Activated naive CD4-positive, alpha-beta T cell (primary cell): ENCODE data around the gene RAB5B.
A peak's percentile ranks its signal among the peaks of the same experiment; 100 is the strongest.
"Not testable (repeated sequence)": the region's sequence is repeated elsewhere in the genome, so short reads cannot be mapped to it uniquely, and the experiment has no call there.

ENCODE experiments used
- DNase-seq, 4 experiments: peaks; one replicate each; lab custom pipeline; 2025; lab: John Stamatoyannopoulos, UW

The RAB5B gene

DNA sequence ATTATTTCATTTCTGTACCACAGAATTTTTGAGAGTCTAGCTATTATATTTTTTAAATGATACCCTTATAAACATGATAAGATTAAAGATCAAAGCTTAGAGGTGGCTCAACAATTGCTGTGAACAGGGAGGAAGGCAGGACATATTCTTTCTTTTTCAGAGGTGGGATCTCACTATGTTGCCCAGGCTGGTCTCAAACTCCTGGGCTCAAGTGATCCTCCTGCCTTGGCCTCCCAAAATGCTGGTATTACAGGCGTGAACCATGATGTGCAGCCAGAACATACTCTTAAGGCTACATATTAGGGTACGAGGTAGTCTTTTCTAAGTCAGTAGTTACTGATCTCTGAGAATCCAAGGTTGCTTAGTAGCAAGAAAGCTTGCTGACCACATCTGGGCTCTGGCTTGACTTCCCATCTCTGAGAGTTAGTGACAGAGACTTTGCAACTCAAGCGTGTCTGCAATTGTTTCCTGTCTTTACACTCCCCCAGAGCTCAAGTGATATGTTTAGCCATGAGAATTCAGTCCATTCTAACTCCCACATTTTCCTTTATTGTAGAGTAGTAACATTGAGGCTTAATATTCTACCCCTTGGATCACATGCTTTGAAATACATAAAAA lies 8.6 kb downstream of the RAB5B start:
- DNase-seq, result no peak

DNA sequence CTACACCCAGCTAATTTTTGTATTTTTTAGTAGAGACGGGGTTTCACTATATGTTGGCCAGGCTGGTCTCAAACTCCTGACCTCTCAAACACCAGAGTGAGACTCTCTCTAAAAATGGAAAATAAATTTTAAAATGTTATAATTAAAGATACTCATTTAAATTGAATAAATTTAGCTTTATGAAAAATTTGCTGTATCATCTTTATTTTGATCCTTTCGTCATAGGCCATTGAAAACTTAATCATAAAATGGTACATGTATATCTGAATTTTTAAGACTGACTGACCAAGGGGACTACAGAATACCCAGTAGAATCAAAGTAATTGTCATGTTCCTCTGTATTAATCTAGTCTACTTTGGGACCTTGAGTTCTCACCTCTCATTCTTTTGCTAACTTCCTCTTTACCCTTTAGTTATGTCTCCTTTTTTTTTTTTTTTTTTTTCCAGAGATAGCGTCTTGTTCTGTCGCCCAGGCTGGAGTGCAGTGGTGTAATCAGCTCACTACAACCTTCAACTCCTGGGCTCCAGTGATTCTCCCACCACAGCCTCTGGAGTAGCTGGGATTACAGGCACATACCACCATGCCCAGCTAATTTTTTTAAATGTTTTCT lies 9.5 kb downstream of the RAB5B start:
- DNase-seq, result no peak

- DNase-seq, result no peak
These were observed 11.0 kb downstream of the RAB5B start for GRCh38 chr12:55984861-55985260.

DNA sequence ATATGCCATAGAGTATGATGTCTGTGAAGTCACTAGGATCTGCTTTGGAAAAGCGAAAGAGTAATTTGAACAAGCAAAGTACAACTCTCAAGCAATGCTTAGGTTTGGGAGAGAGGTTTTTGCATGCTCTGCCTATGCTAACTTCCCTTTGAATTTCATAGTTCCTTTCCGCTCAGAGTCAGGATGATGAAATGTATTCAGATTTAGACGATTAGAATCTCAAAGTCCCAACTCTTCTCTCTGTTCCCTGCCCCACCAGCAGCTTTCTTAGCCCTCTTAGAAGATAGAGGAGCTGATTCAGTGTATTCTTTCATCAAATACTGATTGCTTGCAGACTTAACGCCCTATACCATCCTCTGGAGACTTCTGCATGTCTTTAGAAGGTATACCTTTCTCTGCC lies 11.5 kb downstream of the RAB5B start:
- no peak for DNase-seq

DNA sequence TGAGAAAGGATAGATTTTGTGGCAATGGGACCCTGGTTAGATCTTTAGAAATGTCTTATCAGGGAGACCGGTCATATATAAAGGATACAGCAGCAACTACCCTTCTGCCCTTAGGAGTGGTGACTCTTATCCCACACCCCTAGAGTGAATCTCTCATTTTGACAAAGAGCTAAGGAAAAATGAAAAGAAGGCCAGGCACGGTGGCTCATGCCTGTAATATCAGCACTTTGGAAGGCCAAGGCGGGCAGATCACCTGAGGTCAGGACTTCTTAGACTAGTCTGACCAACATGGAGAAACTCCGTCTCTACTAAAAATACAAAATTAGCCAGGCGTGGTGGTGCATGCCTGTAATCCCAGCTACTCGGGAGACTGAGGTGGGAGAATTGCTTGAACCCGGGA lies 12.1 kb downstream of the RAB5B start:
- not testable (repeated sequence) for DNase-seq

- no peak for DNase-seq
These were observed 17.2 kb downstream of the RAB5B start for GRCh38 chr12:55991110-55991509.

GRCh38 chr12:55993230-55993853 lies 19.5 kb downstream of the RAB5B start:
- DNase-seq, result no peak

- DNase-seq, result no peak
These were observed 21.5 kb downstream of the RAB5B start for GRCh38 chr12:55995366-55995765.

GRCh38 chr12:55996201-55996714 lies 22.4 kb downstream of the RAB5B start:
- peak in 2 of 4 experiments; percentile 30 to 40 for DNase-seq

GRCh38 chr12:55996715-55997534 lies 23.0 kb downstream of the RAB5B start, which contains the start of gene SUOX:
SUOX (plus strand) TSS chr12:55997276; CDS start chr12:56002222, 4,946 bp downstream.
- peak in 1 of 4 experiments; percentile 7 for DNase-seq

DNA sequence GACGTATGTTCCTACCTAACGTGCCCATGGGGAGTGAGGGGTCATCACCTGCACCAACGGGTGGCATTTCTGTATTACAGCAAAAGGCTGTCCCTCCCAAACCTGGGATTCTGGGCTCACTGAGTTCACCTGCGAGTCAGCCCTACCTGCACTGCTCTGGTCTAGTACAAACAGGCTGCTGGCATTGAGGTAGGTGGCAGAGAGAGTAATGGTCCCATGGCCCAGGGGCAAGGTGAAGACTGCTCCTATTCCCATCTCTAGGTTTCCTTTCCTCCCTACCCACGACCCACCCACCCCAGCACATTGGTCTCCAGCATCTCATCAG lies 23.6 kb downstream of the RAB5B start:
- DNase-seq, result no peak

DNA sequence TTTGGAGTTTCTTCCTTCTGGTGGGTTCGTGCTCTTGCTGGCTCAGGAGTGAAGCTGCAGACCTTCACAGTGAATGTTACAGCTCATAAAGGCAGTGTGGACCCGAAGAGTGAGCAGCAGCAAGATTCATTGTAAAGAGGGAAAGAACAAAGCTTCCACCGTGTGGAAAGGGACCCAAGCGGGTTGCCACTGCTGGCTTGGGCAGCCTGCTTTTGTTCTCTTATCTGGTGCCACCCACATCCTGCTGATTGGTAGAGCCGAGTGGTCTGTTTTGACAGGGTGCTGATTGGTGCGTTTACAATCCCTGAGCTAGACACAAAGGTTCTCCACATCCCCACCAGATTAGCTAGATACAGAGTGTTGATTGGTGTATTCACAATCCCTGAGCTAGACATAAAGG lies 25.6 kb downstream of the RAB5B start:
- not testable (repeated sequence) for DNase-seq

DNA sequence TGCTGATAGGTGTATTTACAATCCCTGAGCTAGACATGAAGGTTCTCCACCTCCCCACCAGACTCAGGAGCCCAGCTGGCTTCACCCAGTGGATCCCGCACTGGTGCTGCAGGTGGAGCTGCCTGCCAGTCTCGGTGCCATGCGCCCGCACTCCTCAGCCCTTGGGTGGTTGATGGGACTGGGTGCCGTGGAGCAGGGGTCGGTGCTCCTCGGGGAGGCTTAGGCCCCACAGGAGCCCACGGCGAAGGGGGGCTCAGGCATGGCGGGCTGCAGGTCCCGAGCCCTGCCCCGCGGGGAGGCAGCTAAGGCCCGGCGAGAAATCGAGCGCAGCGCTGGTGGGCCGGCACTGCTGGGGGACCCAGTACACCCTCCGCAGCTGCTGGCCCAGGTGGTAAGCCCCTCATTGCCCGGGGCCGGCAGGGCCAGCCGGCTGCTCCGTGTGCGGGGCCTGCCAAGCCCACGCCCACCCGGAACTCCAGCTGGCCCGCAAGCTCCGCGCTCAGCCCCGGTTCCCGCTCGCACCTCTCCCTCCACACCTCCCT lies 26.2 kb downstream of the RAB5B start:
- DNase-seq, result not testable (repeated sequence)

GRCh38 chr12:56001487-56002100 lies 27.7 kb downstream of the RAB5B start:
- no peak for DNase-seq

DNA sequence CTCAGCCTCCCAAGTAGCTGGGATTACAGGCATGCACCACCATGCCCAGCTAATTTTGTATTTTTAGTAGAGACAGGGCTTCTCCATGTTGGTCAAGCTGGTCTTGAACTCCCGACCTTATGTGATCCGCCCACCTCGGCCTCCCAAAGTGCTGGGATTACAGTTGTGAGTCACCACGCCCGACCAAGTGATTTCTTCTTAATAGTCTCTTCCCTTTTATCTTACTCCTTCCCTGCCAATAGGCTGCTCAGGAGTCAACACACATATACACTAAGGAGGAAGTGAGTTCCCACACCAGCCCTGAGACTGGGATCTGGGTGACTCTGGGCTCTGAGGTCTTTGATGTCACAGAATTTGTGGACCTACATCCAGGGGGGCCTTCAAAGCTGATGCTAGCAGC lies 29.5 kb downstream of the RAB5B start:
- not testable (repeated sequence) for DNase-seq

DNA sequence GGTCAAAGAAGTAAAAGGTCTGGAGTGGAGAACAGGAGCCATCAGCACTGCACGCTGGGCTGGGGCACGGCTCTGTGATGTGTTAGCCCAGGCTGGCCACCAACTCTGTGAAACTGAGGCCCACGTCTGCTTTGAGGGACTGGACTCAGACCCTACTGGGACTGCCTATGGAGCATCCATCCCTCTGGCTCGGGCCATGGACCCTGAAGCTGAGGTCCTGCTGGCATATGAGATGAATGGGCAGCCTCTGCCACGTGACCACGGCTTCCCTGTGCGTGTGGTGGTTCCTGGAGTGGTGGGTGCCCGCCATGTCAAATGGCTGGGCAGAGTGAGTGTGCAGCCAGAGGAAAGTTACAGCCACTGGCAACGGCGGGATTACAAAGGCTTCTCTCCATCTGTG lies 30.3 kb downstream of the RAB5B start:
- no peak for DNase-seq

- peak in 3 of 4 experiments; percentile 40 to 77 (median 63) for DNase-seq
These were observed 34.0 kb downstream of the RAB5B start for GRCh38 chr12:56007564-56008559.

DNA sequence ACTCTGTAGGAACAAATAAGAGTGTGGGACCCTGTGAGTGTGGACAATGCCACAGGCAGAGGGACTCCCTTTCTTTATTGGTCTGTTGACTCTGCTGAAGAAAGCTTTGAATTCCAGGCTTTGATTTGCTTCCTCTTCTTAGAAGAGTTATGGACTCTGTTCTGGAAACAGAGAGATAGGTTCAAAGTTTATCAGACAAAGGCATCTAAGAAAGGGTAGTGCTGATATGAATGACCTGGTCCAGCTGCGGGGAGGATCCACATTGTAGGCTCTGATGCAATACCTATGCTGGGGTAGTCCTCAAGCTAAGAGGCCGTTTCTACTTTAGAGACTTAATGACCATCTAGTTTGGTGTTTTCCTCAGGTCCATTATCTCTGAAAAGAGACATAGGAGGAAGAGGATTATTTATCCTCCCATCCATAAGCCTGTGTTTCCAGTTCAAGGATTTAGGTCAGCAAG lies 36.3 kb downstream of the RAB5B start:
- no peak for DNase-seq

DNA sequence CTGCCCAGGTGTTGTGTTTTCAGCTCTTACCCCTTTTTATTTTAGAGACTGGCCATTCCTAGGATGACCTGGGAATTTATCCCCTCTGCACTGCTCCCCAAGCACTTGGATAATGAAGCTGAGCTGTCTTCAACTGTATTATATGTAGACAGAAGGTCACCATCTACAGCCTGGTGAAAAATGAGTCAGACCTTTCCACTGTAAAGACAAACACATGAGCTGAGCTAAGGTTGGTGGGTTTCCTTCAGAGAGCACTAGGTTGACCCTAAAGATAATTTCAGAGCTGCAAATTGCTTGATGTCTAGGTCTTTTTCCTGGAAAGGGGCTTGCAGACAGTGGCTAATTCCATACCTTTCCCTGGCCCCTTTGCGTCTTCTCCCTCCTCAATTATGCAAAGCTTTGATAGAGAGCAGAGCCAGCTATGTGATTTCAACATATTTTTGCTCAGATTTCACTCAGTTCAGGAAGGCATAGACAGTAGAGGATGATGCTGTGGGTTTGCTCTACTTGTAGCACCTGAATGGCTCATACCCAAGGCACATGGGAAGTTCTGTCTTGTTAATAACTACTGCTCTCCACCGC lies 37.7 kb downstream of the RAB5B start:
- no peak for DNase-seq

DNA sequence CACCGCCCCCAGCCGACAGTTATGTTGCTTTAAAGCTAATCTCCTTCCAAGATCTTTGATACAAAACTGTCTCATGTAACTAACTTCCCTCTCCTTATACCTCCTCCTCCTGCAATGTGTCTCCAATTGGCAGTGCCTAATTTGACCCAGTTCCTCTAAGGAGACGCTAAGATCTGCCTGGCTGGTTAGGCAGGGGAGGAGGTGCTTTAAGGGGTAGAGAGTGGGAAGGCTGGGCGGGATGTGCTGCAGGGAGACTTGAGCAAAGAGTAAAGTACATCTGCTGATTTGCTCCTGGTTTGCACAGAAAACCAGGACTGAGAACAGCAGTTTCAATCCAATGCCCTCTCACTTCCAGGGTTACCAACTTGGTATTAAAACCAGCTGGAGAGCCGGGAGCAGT lies 39.6 kb downstream of the RAB5B start:
- DNase-seq, result no peak
